HEK293 (cell line): Measurements from ENCODE around the gene BAZ1A.

ENCODE experiments used
- CTCF ChIA-PET: fragments of 350-600 bp; formaldehyde crosslinking; extraction: SDS; loops from one replicate; lab custom pipeline; 2021; ENCODE audit warnings: antibody characterized with exemption; lab: Yijun Ruan, JAX
- POLR2A ChIA-PET: fragments of 300-600 bp; formaldehyde crosslinking; extraction: SDS; loops from one replicate; lab custom pipeline; 2020; ENCODE audit warnings: antibody characterized with exemption, inconsistent platforms; lab: Yijun Ruan, JAX
- H3K27ac ChIP-seq: fragments of 200-500 bp; sonication (Bioruptor generic); 2 replicates; pipeline ENCODE4 v1.5.1; 2014; ENCODE audit warnings: low read depth, low read length, control low read depth, inconsistent platforms; ENCODE audit errors: extremely low read depth
- H3K36me3 ChIP-seq, 2 experiments: fragments of 200-500 bp in 1 of 2; sonication (Bioruptor generic) in 1 of 2; 1 replicate in 1 of 2; 2 replicates in 1 of 2; pipeline ENCODE4 v1.5.1; 2014 to 2017; ENCODE audit warnings: inconsistent platforms in 2 of 2, low read length in 2 of 2; ENCODE audit not compliant: control insufficient read depth in 2 of 2, insufficient read depth in 1 of 2
- H3K4me1 ChIP-seq: fragments of 200-500 bp; sonication (Bioruptor generic); 2 replicates; pipeline ENCODE4 v1.5.1; 2014; ENCODE audit warnings: mild to moderate bottlenecking, low read length, inconsistent platforms; ENCODE audit not compliant: control insufficient read depth, insufficient read depth
- H3K4me3 ChIP-seq: 2 replicates; pipeline ENCODE4 v1.5.1; 2011; ENCODE audit warnings: low read depth, mild to moderate bottlenecking, control low read depth, low read length, moderate library complexity
- H3K9me3 ChIP-seq: fragments of 200-500 bp; sonication (Bioruptor generic); 2 replicates; pipeline ENCODE4 v1.5.1; 2014; ENCODE audit warnings: low read depth, low read length, inconsistent platforms; ENCODE audit not compliant: control insufficient read depth, insufficient read depth
- OSR2 ChIP-seq: fragments of 450-650 bp; formaldehyde crosslinking; IDR thresholded peaks from 2 replicates; pipeline ENCODE4 v1.5.1; 2016; ENCODE audit warnings: missing biosample characterization, missing genetic modification characterization
- OVOL3 ChIP-seq: fragments of 450-650 bp; formaldehyde crosslinking; IDR thresholded peaks from 2 replicates; pipeline ENCODE4 v1.5.1; 2016; ENCODE audit warnings: missing biosample characterization, missing genetic modification characterization
- YY1 ChIP-seq: fragments of 450-650 bp; formaldehyde crosslinking; IDR thresholded peaks from 2 replicates; pipeline ENCODE4 v1.5.1; 2018; ENCODE audit warnings: missing biosample characterization, missing genetic modification characterization
- ZBTB11 ChIP-seq: fragments of 450-650 bp; formaldehyde crosslinking; conservative IDR thresholded peaks from 2 replicates; pipeline ENCODE4 v1.5.1; 2016; ENCODE audit warnings: low read depth, missing biosample characterization, missing genetic modification characterization
- ZBTB21 ChIP-seq: fragments of 450-650 bp; formaldehyde crosslinking; IDR thresholded peaks from 2 replicates; pipeline ENCODE4 v1.5.1; 2017; ENCODE audit warnings: missing biosample characterization, missing genetic modification characterization
- ZFP3 ChIP-seq: fragments of 450-650 bp; formaldehyde crosslinking; IDR thresholded peaks from 2 replicates; pipeline ENCODE4 v1.5.1; 2016; ENCODE audit warnings: low read depth, missing biosample characterization, missing genetic modification characterization
- ZFP41 ChIP-seq: fragments of 450-650 bp; formaldehyde crosslinking; IDR thresholded peaks from 2 replicates; pipeline ENCODE4 v1.5.1; 2016; ENCODE audit warnings: missing biosample characterization, missing genetic modification characterization, borderline replicate concordance
- ZNF121 ChIP-seq: fragments of 450-650 bp; formaldehyde crosslinking; IDR thresholded peaks from 2 replicates; pipeline ENCODE4 v1.5.1; 2016; ENCODE audit warnings: missing biosample characterization, missing genetic modification characterization
- ZNF157 ChIP-seq: fragments of 450-650 bp; formaldehyde crosslinking; IDR thresholded peaks from 2 replicates; pipeline ENCODE4 v1.5.1; 2016; ENCODE audit warnings: missing biosample characterization, missing genetic modification characterization
- ZNF175 ChIP-seq: fragments of 450-650 bp; formaldehyde crosslinking; IDR thresholded peaks from 2 replicates; pipeline ENCODE4 v1.5.1; 2016; ENCODE audit warnings: missing biosample characterization, missing genetic modification characterization
- ZNF19 ChIP-seq: fragments of 450-650 bp; formaldehyde crosslinking; IDR thresholded peaks from 2 replicates; pipeline ENCODE4; 2016; ENCODE audit warnings: missing biosample characterization, missing genetic modification characterization, low read depth
- ZNF23 ChIP-seq: fragments of 450-650 bp; formaldehyde crosslinking; IDR thresholded peaks from 2 replicates; pipeline ENCODE4 v1.5.1; 2016; ENCODE audit warnings: missing biosample characterization, missing genetic modification characterization, borderline replicate concordance
- ZNF510 ChIP-seq: fragments of 450-650 bp; formaldehyde crosslinking; IDR thresholded peaks from 2 replicates; pipeline ENCODE4 v1.5.1; 2018; ENCODE audit warnings: mild to moderate bottlenecking, missing genetic modification characterization, missing biosample characterization; ENCODE audit not compliant: insufficient replicate concordance
- ZNF513 ChIP-seq: fragments of 450-650 bp; IDR thresholded peaks from 2 replicates; pipeline ENCODE4 v1.5.1; 2018; ENCODE audit warnings: missing biosample characterization, missing genetic modification characterization
- ZNF518A ChIP-seq: fragments of 450-650 bp; formaldehyde crosslinking; conservative IDR thresholded peaks from 2 replicates; pipeline ENCODE4 v1.5.1; 2016; ENCODE audit warnings: low read depth, missing biosample characterization, missing genetic modification characterization
- ZNF558 ChIP-seq: fragments of 450-650 bp; formaldehyde crosslinking; IDR thresholded peaks from 2 replicates; pipeline ENCODE4 v1.5.1; 2016; ENCODE audit warnings: missing biosample characterization, missing genetic modification characterization
- ZNF585B ChIP-seq: fragments of 450-650 bp; formaldehyde crosslinking; IDR thresholded peaks from 2 replicates; pipeline ENCODE4 v1.5.1; 2016; ENCODE audit warnings: missing biosample characterization, missing genetic modification characterization
- ZNF623 ChIP-seq: fragments of 450-650 bp; formaldehyde crosslinking; IDR thresholded peaks from 2 replicates; pipeline ENCODE4 v1.5.1; 2016; ENCODE audit warnings: missing biosample characterization, missing genetic modification characterization
- ZNF660 ChIP-seq: fragments of 450-650 bp; IDR thresholded peaks from 2 replicates; pipeline ENCODE4 v1.5.1; 2018; ENCODE audit warnings: missing biosample characterization, mild to moderate bottlenecking, missing genetic modification characterization
- ZSCAN23 ChIP-seq: fragments of 450-650 bp; formaldehyde crosslinking; IDR thresholded peaks from 2 replicates; pipeline ENCODE4 v1.5.1; 2016; ENCODE audit warnings: missing biosample characterization, missing genetic modification characterization

BAZ1A gene

GRCh38 chr14:34863844-34864243, 11.3 kb downstream of the BAZ1A start:
- POLR2A ChIA-PET: no interaction called here
- CTCF ChIA-PET: no interaction called here

GRCh38 chr14:34858765-34859164, 16.4 kb downstream of the BAZ1A start:
- POLR2A ChIA-PET: no interaction called here
- no peak overlapping the region for H3K27ac ChIP-seq
- no peaks in the 10 kb centered on the region for H3K4me1 ChIP-seq
- CTCF ChIA-PET: interaction anchor here (1.2 kb wide), 1 partner anchor 10 kb away, joined by 3 read pairs; no protein-coding TSS in a partner anchor
- no peaks in the 10 kb centered on the region for H3K9me3 ChIP-seq
- peaks cover 41 to 54% of the 10 kb centered on the region in 2 experiments for H3K36me3 ChIP-seq
- no peak for TF ChIP-seq ZNF660 (tag by site-specific recombination)
- TF ChIP-seq ZNF623 (tag by site-specific recombination): peak; percentile 89
- TF ChIP-seq ZNF518A (tag by site-specific recombination): no peak
- no peak for TF ChIP-seq ZFP3 (tag by site-specific recombination)
- TF ChIP-seq, all 188 proteins: peak for 1
- H3K4me3 ChIP-seq: no peak overlapping the region

More at GRCh38 chr14:34863844-34864243, 11.3 kb downstream of the BAZ1A start:
- H3K36me3 ChIP-seq: peaks cover 43 to 46% of the 10 kb centered on the region in 2 experiments
- no peaks in the 10 kb centered on the region for H3K9me3 ChIP-seq
- H3K4me3 ChIP-seq: no peak overlapping the region
- TF ChIP-seq ZNF157 (tag by site-specific recombination) (no peak), ZBTB21 (tag by site-specific recombination) (no peak), ZNF558 (no peak), ZNF585B (tag by site-specific recombination) (no peak), ZNF121 (peak; percentile 64; the same call in 1 of the 2 replicates), ZNF19 (no peak)
- H3K4me1 ChIP-seq: no peaks in the 10 kb centered on the region
- H3K27ac ChIP-seq: no peak overlapping the region

- CTCF ChIA-PET: no interaction called here
- POLR2A ChIA-PET: interaction anchor here (3.1 kb wide), 1 partner anchor 17 kb away, joined by 13 read pairs; the partner anchor contains the start of gene BAZ1A
- Histone ChIP-seq H3K4me3 (no peak overlapping the region), H3K4me1 (no peaks in the 10 kb centered on the region), H3K36me3 (peaks cover 48 to 63% of the 10 kb centered on the region in 2 experiments), H3K9me3 (no peaks in the 10 kb centered on the region), H3K27ac (no peak overlapping the region)
- no peak for TF ChIP-seq ZNF510 (tag by site-specific recombination)
- TF ChIP-seq ZNF23 (tag by site-specific recombination): no peak
- no peak for TF ChIP-seq ZBTB11 (tag by site-specific recombination)
- TF ChIP-seq ZFP41 (tag by site-specific recombination): no peak
- no peak for TF ChIP-seq YY1
- TF ChIP-seq OSR2 (tag by site-specific recombination): no peak
- no peak for TF ChIP-seq ZSCAN23 (tag by site-specific recombination)
- no peak for TF ChIP-seq ZNF175 (tag by site-specific recombination)
- no peak for TF ChIP-seq ZNF513
- no peak for TF ChIP-seq OVOL3 (tag by site-specific recombination)
Measured at GRCh38 chr14:34857689-34858449, 17.3 kb downstream of the BAZ1A start.
